H1 (cell line): ENCODE results near the gene KRTDAP. TPM values are rescaled to one million over a fixed set of nuclear protein-coding genes. Genes with fewer than 3 reads are reported as not detected.

ENCODE experiments used
- SIRT6 ChIP-seq: IDR thresholded peaks from one replicate; pipeline ENCODE4 v1.7.1; 2012; ENCODE audit warnings: low read length, inconsistent platforms
- polyA plus RNA-seq, 7 experiments: library from polyadenylated mRNA; depleted of rRNA in 3 of 7; stranded (reverse) in 5 of 7; unstranded in 2 of 7; fragments of >200 nt in 5 of 7; fragments of 200-250 nt in 2 of 7; gene quantifications; 1 replicate in 5 of 7; 2 replicates in 1 of 7; 4 replicates in 1 of 7; pipeline versions ENCODE4 v1.2.1 to v1.2.3, GENCODE V29; 2011 to 2013; ENCODE audit warnings: missing spikeins in 2 of 7, mixed read lengths in 2 of 7
- total RNA-seq: library from RNA; stranded (reverse); fragmentation: NEBNext Ultra II Directional; extraction: Animal tissue kit (Norgen Biotek cat#: 25700); gene quantifications from 2 replicates; pipeline ENCODE4 v1.2.1, GENCODE V29; 2021

Gene KRTDAP
- total and polyA plus RNA-seq, 2 of the 8 experiments (the other 6 are each of a cell fraction or from before 2014, with no cell fraction given) = 0.69 to 0.88 TPM

DNA sequence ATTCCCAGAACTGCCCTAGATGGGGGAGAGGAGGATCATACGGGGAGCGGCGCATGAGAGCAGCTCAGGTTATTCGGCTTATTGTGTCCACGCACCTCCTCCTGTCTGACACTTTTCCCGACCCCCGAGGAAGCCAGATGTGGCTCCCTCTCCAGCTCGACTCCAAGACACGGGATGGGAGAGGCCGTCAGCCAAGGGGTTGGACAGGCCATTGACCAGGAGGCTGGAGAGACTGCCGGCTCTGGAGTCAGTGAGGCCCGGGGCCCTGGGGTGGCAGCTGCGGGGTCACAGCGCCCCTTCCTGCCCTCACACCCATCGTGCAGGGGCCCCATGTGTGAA is 20.3 kb upstream of the KRTDAP start (continued):
- no peak for TF ChIP-seq SIRT6
